ENCODE measurements around the gene NRXN3.

The NRXN3 gene

DNA sequence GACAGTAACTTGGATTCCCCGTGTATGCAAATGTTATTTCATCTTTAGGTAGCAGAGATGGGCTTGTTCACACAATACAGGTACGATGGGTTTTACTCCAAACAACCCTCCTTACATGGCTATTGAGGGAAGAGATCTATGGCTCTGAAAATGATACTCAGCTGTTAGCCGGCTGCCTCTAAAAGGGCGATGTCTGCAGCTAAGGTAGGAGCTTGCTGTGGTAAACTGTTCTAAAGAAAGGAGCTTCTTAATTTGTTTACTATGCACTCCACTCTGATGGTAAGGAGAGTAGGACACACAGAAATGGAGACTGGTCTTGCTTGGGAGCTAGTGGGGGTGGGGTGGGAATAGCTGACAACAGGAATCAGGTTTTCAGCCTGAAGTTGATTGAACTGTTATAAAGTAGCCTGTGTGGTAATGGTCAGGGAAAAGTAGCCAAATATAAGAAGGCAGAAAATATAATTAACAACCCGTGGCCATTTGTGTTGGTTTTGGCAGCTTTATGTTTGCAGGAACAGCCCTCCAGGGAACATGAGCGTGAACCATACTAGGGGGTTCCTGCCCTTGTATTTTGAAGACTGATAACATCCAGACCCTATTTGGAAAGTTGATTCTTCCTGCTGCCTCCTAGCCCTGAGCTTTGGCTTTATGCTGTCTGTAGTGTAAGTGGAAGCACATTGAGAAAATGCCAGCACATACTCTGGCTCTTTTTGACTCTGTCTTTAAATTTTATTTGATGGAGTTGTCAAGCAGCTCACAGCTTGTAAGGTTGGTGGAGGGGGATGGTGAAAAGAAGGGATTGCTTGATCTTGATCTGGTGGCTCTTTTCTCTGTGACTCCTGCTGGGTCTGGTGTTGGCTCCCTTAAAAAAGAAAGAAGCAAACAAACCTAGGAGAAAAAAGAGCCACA lies 1111.3 kb downstream of the NRXN3 start:
- DNase-seq (ENCODE audit: low read depth in 2 of 2): no peak

- DNase-seq (ENCODE audit: low read depth in 2 of 2): no peak
Observed at GRCh38 chr14:79284621-79285020, 1114.4 kb downstream of the NRXN3 start.

- DNase-seq (ENCODE audit: low read depth in 2 of 2): no peak
Observed at GRCh38 chr14:79285263-79285662, 1115.1 kb downstream of the NRXN3 start.

DNA sequence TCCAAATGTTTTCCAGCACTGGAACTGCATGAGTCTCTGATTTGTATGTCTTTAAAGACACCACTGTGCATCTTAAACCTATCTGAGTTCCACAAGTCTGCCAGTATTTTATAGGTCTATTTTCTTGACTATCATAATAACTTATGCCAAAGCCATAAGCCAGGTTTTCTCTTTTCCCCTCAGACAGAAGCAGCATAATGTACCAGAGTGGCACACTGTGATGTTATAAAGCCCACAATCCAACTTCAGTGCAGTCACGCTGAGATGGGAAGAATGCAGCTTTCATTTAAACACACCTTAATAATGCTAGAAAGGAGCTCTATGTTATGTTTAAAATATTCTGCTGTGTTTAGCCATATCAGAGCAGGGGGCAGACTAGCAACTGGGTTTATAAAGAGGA lies 1117.8 kb downstream of the NRXN3 start:
- DNase-seq (ENCODE audit: low read depth in 2 of 2): no peak

- no peak for DNase-seq (ENCODE audit: low read depth in 2 of 2)
Observed at GRCh38 chr14:79293482-79294177, 1123.5 kb downstream of the NRXN3 start.

- DNase-seq (ENCODE audit: low read depth in 2 of 2): no peak
Observed at GRCh38 chr14:79294499-79294898, 1124.3 kb downstream of the NRXN3 start.

- no peak for DNase-seq (ENCODE audit: low read depth in 2 of 2)
Observed at GRCh38 chr14:79295385-79295784, 1125.2 kb downstream of the NRXN3 start.

DNA sequence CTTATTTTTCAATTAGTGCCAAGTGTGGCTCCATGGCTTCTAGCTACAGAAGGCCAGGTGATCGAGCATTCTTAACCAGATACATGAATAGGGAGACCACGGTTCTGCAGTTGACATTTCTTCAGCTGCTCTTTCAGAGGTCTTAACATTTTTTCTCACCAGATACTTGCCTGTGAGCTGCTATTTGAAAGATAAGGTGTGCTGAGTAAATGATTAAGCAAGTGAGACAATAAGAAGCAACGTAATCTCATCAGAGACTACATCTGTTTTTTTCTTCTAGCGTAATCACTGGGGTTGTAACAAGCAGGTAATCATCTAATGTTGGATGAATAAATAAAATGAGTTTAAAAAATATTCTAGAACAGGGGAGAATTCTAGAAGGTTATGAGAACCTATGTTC lies 1128.2 kb downstream of the NRXN3 start:
- DNase-seq (ENCODE audit: low read depth in 2 of 2): no peak

GRCh38 chr14:79299162-79299561 lies 1129.0 kb downstream of the NRXN3 start:
- no peak for DNase-seq (ENCODE audit: low read depth in 2 of 2)

GRCh38 chr14:79304279-79304678 lies 1134.1 kb downstream of the NRXN3 start:
- no peak for DNase-seq (ENCODE audit: low read depth in 2 of 2)

GRCh38 chr14:79306546-79306945 lies 1136.4 kb downstream of the NRXN3 start:
- DNase-seq (ENCODE audit: low read depth in 2 of 2): no peak

GRCh38 chr14:79318371-79318770 lies 1148.2 kb downstream of the NRXN3 start:
- DNase-seq (ENCODE audit: low read depth in 2 of 2): no peak

DNA sequence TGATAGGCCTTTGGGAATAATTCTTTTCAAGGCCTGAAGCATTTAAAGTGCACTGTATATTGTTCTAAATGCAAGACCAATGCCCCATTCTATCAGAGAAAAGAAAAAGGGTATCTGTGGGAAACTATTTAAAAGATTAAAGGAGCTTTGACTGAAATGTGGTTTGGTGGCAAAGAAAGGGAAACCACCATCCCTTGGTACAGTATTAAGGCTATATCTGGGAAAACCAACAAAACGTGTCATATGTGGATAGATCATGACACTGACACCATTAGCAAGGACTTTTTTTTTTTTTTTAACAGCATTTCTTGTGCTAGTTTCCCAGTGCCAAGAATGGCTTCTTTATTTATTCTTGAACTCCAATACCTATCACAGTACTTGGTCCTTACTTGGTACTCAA lies 1150.4 kb downstream of the NRXN3 start:
- no peak for DNase-seq (ENCODE audit: low read depth in 2 of 2)

DNA sequence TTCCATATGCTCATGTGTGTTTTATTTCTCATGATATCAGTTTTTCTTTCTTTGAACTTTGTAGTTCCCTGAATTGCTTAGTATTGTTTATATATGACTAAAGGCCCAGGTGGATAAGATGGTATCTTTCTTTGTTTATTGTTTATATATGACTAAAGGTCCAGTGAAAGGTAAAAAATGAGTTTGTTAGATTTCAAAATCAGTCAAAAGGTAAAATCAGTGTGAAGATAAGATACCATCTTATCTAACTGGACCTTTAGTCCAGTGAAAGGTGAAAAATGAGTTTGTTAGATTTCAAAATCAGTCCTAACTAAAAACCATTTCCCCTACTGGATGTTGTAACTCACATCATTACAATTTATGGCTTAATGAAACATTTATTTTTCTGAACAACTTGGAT lies 1150.9 kb downstream of the NRXN3 start:
- no peak for DNase-seq (ENCODE audit: low read depth in 2 of 2)

DNA sequence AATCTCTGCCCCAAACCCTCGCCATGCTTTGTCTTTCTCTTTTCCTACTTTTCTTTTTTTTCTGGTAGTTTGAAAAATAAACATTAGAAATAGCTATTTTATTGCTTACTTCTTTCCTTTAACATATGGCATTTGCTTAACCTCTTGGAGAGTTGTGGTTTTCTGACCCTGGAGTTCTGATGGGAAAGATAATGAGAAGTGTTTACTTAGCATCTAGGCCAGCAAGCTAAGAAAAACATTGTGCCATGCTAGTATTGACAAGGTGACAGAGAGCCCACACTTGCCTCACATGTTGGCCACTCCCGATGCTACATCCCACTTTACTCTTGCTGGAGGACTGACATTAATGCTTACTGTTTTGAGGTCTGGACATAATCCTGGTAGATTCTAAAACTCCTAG lies 1154.9 kb downstream of the NRXN3 start:
- no peak for DNase-seq (ENCODE audit: low read depth in 2 of 2)

DNA sequence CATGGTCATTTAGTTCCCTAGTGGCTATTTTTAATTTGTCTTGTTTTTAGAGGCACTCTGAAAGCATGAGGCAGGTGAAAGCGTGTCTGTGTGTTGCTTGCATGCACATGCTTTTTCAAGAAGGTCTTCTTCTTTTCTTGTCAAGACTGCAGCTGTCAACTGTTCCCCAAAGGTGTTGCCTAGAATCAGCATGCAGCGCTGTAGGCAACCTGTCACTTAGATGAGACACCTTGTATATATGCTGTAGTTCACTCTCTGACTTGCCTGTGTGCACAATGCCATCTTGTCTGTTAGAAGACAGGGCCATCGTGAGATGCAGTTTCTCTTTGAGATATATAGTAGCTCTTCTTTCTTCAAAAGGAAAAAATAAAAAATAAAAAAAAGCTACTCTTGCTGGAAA lies 1155.4 kb downstream of the NRXN3 start:
- no peak for DNase-seq (ENCODE audit: low read depth in 2 of 2)

DNA sequence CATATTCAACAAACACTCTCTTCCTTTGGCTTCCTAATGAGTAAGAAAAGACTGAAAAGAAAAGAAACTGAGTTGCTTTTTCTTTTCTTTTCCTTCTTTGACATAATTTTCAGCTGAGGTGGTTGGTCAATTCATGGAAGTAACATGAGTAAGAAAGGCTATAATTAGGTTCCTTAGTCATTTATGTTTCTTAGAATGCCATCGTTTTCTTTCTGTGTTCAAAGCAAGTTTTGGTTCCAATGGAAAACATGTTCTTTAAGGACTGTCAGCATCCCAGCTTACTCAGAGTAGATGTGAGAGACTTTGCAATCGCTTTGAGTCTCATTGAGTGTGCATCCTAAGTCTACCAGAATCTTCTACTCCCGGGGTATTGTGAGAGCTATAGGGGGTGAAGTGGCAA lies 1158.7 kb downstream of the NRXN3 start:
- DNase-seq (ENCODE audit: low read depth in 2 of 2): no peak

DNA sequence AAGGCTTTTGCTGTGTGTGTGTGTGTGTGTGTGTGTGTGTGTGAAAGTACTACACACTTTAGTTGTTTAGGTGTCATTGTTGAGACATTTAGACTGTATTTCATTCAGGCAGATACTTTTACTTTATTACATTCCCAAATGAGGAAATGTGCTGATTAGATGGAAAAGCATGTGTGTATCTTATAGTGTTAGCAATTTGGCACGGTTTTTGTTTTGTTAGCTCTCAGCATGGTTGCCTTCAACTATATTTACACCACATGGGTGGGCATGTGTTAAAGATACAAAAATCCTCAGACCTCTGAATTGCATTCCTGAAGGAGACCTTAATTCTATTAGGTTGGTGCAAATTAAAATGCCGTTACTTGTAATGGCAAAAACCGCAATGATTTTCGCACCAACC lies 1161.7 kb downstream of the NRXN3 start:
- DNase-seq (ENCODE audit: low read depth in 2 of 2): no peak

- no peak for DNase-seq (ENCODE audit: low read depth in 2 of 2)
Observed at GRCh38 chr14:79332504-79333197, 1162.5 kb downstream of the NRXN3 start.

- DNase-seq (ENCODE audit: low read depth in 2 of 2): no peak
Observed at GRCh38 chr14:79333198-79333546, 1163.0 kb downstream of the NRXN3 start.

DNA sequence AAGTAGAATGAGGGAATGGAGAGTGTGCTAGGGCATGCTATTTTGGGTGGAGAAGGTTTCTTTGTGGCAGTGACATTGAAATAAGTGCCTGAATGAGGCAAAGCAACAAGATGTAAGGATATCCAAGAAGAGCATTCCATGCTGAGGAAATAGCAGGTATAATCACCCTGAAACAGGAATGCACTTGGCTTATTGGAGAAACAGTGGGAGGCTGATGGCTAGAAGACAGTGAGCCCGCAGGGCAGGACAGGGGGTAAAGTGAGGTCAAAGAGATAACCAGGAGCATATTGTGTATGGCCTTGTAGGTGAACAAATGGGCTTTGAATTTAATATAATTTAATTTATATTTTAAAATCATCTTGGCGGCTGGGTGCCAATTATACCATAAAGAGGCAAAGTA lies 1164.1 kb downstream of the NRXN3 start:
- DNase-seq (ENCODE audit: low read depth in 2 of 2): no peak

DNA sequence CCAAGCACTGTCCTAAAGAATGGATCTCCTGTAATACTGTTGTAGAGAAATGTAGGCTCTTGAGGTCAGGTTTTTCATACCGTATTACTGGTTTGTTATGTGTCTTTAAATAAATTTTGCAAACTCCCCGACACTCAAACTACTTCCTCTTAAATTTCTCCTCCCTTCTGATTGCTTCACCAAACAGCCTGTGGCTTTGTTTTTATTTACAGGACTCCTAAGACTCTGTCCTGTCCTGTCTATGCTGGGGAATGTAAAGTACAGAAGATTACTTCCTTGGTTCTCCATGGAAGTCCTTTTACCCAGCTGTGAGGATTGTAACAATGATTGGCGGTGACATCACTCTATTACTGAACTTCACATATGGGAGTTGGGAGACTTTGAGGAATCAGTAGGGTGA lies 1167.6 kb downstream of the NRXN3 start:
- no peak for DNase-seq (ENCODE audit: low read depth in 2 of 2)

GRCh38 chr14:79342942-79343341 lies 1172.8 kb downstream of the NRXN3 start:
- no peak for DNase-seq (ENCODE audit: low read depth in 2 of 2)
